ENCODE data around the gene EDNRA.

Gene EDNRA

GRCh38 chr4:147525494-147526271 lies 44.8 kb downstream of the EDNRA start:
- Histone ChIP-seq H3K4me1 (ENCODE audit: insufficient read depth, low read length) (peaks cover 20% of the 10 kb centered on the region), H3K9ac (ENCODE audit: low read length) (no peak overlapping the region), H3K4me3 (ENCODE audit: low read depth in 1 of 2, low read length in 2 of 2) (no peak overlapping the region), H3K27me3 (ENCODE audit: control insufficient read depth in 1 of 2, insufficient read depth in 2 of 2, low read length in 2 of 2) (no peaks in the 10 kb centered on the region), H3K27ac (ENCODE audit: low read depth, low read length) (no peak overlapping the region), H3K9me3 (ENCODE audit: low read length) (no peaks in the 10 kb centered on the region), H3K36me3 (ENCODE audit: insufficient read depth, low read length) (no peaks in the 10 kb centered on the region)

GRCh38 chr4:147526272-147526654 lies 45.4 kb downstream of the EDNRA start:
- Histone ChIP-seq H3K4me1 (ENCODE audit: insufficient read depth, low read length) (peaks cover 20% of the 10 kb centered on the region), H3K4me3 (ENCODE audit: low read depth in 1 of 2, low read length in 2 of 2) (no peak overlapping the region), H3K36me3 (ENCODE audit: insufficient read depth, low read length) (no peaks in the 10 kb centered on the region), H3K9me3 (ENCODE audit: low read length) (no peaks in the 10 kb centered on the region), H3K27ac (ENCODE audit: low read depth, low read length) (no peak overlapping the region), H3K27me3 (ENCODE audit: control insufficient read depth in 1 of 2, insufficient read depth in 2 of 2, low read length in 2 of 2) (no peaks in the 10 kb centered on the region), H3K9ac (ENCODE audit: low read length) (no peak overlapping the region)

GRCh38 chr4:147528054-147528453 lies 47.2 kb downstream of the EDNRA start:
- H3K9ac ChIP-seq (ENCODE audit: low read length), result no peak overlapping the region
- no peaks in the 10 kb centered on the region for H3K9me3 ChIP-seq (ENCODE audit: low read length)
- H3K27me3 ChIP-seq (ENCODE audit: control insufficient read depth in 1 of 2, insufficient read depth in 2 of 2, low read length in 2 of 2), result no peaks in the 10 kb centered on the region
- H3K4me3 ChIP-seq (ENCODE audit: low read depth in 1 of 2, low read length in 2 of 2), result no peak overlapping the region
- H3K4me1 ChIP-seq (ENCODE audit: insufficient read depth, low read length), result peaks cover 20% of the 10 kb centered on the region
- no peaks in the 10 kb centered on the region for H3K36me3 ChIP-seq (ENCODE audit: insufficient read depth, low read length)
- H3K27ac ChIP-seq (ENCODE audit: low read depth, low read length), result no peak overlapping the region

GRCh38 chr4:147530134-147530533 lies 49.2 kb downstream of the EDNRA start:
- H3K27me3 ChIP-seq (ENCODE audit: control insufficient read depth in 1 of 2, insufficient read depth in 2 of 2, low read length in 2 of 2), result no peaks in the 10 kb centered on the region
- no peaks in the 10 kb centered on the region for H3K36me3 ChIP-seq (ENCODE audit: insufficient read depth, low read length)
- H3K9ac ChIP-seq (ENCODE audit: low read length), result no peak overlapping the region
- peaks cover 12% of the 10 kb centered on the region for H3K4me1 ChIP-seq (ENCODE audit: insufficient read depth, low read length)
- no peaks in the 10 kb centered on the region for H3K9me3 ChIP-seq (ENCODE audit: low read length)
- no peak overlapping the region for H3K27ac ChIP-seq (ENCODE audit: low read depth, low read length)
- no peak overlapping the region for H3K4me3 ChIP-seq (ENCODE audit: low read depth in 1 of 2, low read length in 2 of 2)

- Histone ChIP-seq H3K9ac (ENCODE audit: low read length) (no peak overlapping the region), H3K9me3 (ENCODE audit: low read length) (no peaks in the 10 kb centered on the region), H3K27me3 (ENCODE audit: control insufficient read depth in 1 of 2, insufficient read depth in 2 of 2, low read length in 2 of 2) (no peaks in the 10 kb centered on the region)
Observed at GRCh38 chr4:147530723-147531122, 49.8 kb downstream of the EDNRA start.

GRCh38 chr4:147532896-147533295 lies 52.0 kb downstream of the EDNRA start:
- no peak overlapping the region for H3K4me3 ChIP-seq (ENCODE audit: low read depth in 1 of 2, low read length in 2 of 2)

More at GRCh38 chr4:147530723-147531122, 49.8 kb downstream of the EDNRA start:
- H3K4me1 ChIP-seq (ENCODE audit: insufficient read depth, low read length), result peaks cover 6% of the 10 kb centered on the region
- no peak overlapping the region for H3K4me3 ChIP-seq (ENCODE audit: low read depth in 1 of 2, low read length in 2 of 2)
- H3K36me3 ChIP-seq (ENCODE audit: insufficient read depth, low read length), result no peaks in the 10 kb centered on the region
- no peak overlapping the region for H3K27ac ChIP-seq (ENCODE audit: low read depth, low read length)

GRCh38 chr4:147533331-147533730 lies 52.4 kb downstream of the EDNRA start:
- no peaks in the 10 kb centered on the region for H3K36me3 ChIP-seq (ENCODE audit: insufficient read depth, low read length)
- H3K4me1 ChIP-seq (ENCODE audit: insufficient read depth, low read length), result no peaks in the 10 kb centered on the region
- H3K27me3 ChIP-seq (ENCODE audit: control insufficient read depth in 1 of 2, insufficient read depth in 2 of 2, low read length in 2 of 2), result no peaks in the 10 kb centered on the region
- no peaks in the 10 kb centered on the region for H3K9me3 ChIP-seq (ENCODE audit: low read length)
- no peak overlapping the region for H3K4me3 ChIP-seq (ENCODE audit: low read depth in 1 of 2, low read length in 2 of 2)
- no peak overlapping the region for H3K27ac ChIP-seq (ENCODE audit: low read depth, low read length)
- H3K9ac ChIP-seq (ENCODE audit: low read length), result no peak overlapping the region

More at GRCh38 chr4:147532896-147533295, 52.0 kb downstream of the EDNRA start:
- H3K9me3 ChIP-seq (ENCODE audit: low read length), result no peaks in the 10 kb centered on the region
- no peak overlapping the region for H3K9ac ChIP-seq (ENCODE audit: low read length)
- no peaks in the 10 kb centered on the region for H3K4me1 ChIP-seq (ENCODE audit: insufficient read depth, low read length)
- no peak overlapping the region for H3K27ac ChIP-seq (ENCODE audit: low read depth, low read length)
- no peaks in the 10 kb centered on the region for H3K27me3 ChIP-seq (ENCODE audit: control insufficient read depth in 1 of 2, insufficient read depth in 2 of 2, low read length in 2 of 2)
- H3K36me3 ChIP-seq (ENCODE audit: insufficient read depth, low read length), result no peaks in the 10 kb centered on the region

- Histone ChIP-seq H3K27me3 (ENCODE audit: control insufficient read depth in 1 of 2, insufficient read depth in 2 of 2, low read length in 2 of 2) (no peaks in the 10 kb centered on the region), H3K36me3 (ENCODE audit: insufficient read depth, low read length) (no peaks in the 10 kb centered on the region), H3K9ac (ENCODE audit: low read length) (no peak overlapping the region), H3K4me1 (ENCODE audit: insufficient read depth, low read length) (no peaks in the 10 kb centered on the region), H3K9me3 (ENCODE audit: low read length) (no peaks in the 10 kb centered on the region), H3K27ac (ENCODE audit: low read depth, low read length) (no peak overlapping the region), H3K4me3 (ENCODE audit: low read depth in 1 of 2, low read length in 2 of 2) (no peak overlapping the region)
Observed at GRCh38 chr4:147535124-147535523, 54.2 kb downstream of the EDNRA start.

- Histone ChIP-seq H3K36me3 (ENCODE audit: insufficient read depth, low read length) (no peaks in the 10 kb centered on the region), H3K9me3 (ENCODE audit: low read length) (no peaks in the 10 kb centered on the region), H3K27ac (ENCODE audit: low read depth, low read length) (no peak overlapping the region), H3K4me3 (ENCODE audit: low read depth in 1 of 2, low read length in 2 of 2) (no peak overlapping the region), H3K9ac (ENCODE audit: low read length) (no peak overlapping the region), H3K4me1 (ENCODE audit: insufficient read depth, low read length) (no peaks in the 10 kb centered on the region), H3K27me3 (ENCODE audit: control insufficient read depth in 1 of 2, insufficient read depth in 2 of 2, low read length in 2 of 2) (no peaks in the 10 kb centered on the region)
Observed at GRCh38 chr4:147538711-147539110, 57.8 kb downstream of the EDNRA start.

- Histone ChIP-seq H3K9me3 (ENCODE audit: low read length) (no peaks in the 10 kb centered on the region), H3K27ac (ENCODE audit: low read depth, low read length) (no peak overlapping the region), H3K4me1 (ENCODE audit: insufficient read depth, low read length) (no peaks in the 10 kb centered on the region), H3K9ac (ENCODE audit: low read length) (no peak overlapping the region), H3K36me3 (ENCODE audit: insufficient read depth, low read length) (no peaks in the 10 kb centered on the region), H3K4me3 (ENCODE audit: low read depth in 1 of 2, low read length in 2 of 2) (no peak overlapping the region), H3K27me3 (ENCODE audit: control insufficient read depth in 1 of 2, insufficient read depth in 2 of 2, low read length in 2 of 2) (no peaks in the 10 kb centered on the region)
Observed at GRCh38 chr4:147539959-147540358, 59.1 kb downstream of the EDNRA start.

GRCh38 chr4:147542229-147542990 lies 61.5 kb downstream of the EDNRA start:
- no peak overlapping the region for H3K27ac ChIP-seq (ENCODE audit: low read depth, low read length)
- no peak overlapping the region for H3K9ac ChIP-seq (ENCODE audit: low read length)
- no peaks in the 10 kb centered on the region for H3K27me3 ChIP-seq (ENCODE audit: control insufficient read depth in 1 of 2, insufficient read depth in 2 of 2, low read length in 2 of 2)
- H3K4me1 ChIP-seq (ENCODE audit: insufficient read depth, low read length), result no peaks in the 10 kb centered on the region
- H3K4me3 ChIP-seq (ENCODE audit: low read depth in 1 of 2, low read length in 2 of 2), result no peak overlapping the region
- H3K9me3 ChIP-seq (ENCODE audit: low read length), result no peaks in the 10 kb centered on the region
- no peaks in the 10 kb centered on the region for H3K36me3 ChIP-seq (ENCODE audit: insufficient read depth, low read length)

All from muscle layer of colon (tissue), 2 donors.